Natural killer cell (primary cell): ENCODE results near the gene RAD51B. TPM values are rescaled to one million over a fixed set of nuclear protein-coding genes. Genes with fewer than 3 reads are reported as not detected.

Source experiments
- ATAC-seq, 3 donors: fragments of 150-1000 bp in 2 of 3; fragments of 200-7000 bp in 1 of 3; cut with Tn5 transposase; 1 replicate in 1 of 3; 2 replicates in 2 of 3; pipeline ENCODE4 v1.10.0; 2021; ENCODE audit warnings: mild to moderate bottlenecking in 2 of 3, moderate library complexity in 2 of 3
- DNase-seq, 2 donors: peaks; one replicate each; pipeline versions ENCODE4 v3.0.0 to v3.0.0-alpha.2; 2013 to 2021; ENCODE audit warnings: mixed read lengths in 1 of 2
- H3K27ac ChIP-seq: one replicate; pipeline ENCODE4 v1.5.1; 2013; ENCODE audit warnings: mild to moderate bottlenecking, low read length
- H3K27me3 ChIP-seq: one replicate; pipeline ENCODE4 v1.6.1; 2013; ENCODE audit warnings: low read length; ENCODE audit not compliant: control insufficient read depth, insufficient read depth
- H3K36me3 ChIP-seq: one replicate; pipeline ENCODE4 v1.6.1; 2013; ENCODE audit warnings: low read length; ENCODE audit not compliant: control insufficient read depth, insufficient read depth
- H3K4me1 ChIP-seq: one replicate; pipeline ENCODE4 v1.6.1; 2013; ENCODE audit warnings: low read length; ENCODE audit not compliant: control insufficient read depth, insufficient read depth
- H3K4me3 ChIP-seq: one replicate; pipeline ENCODE4 v1.5.1; 2013; ENCODE audit warnings: low read length
- H3K9me3 ChIP-seq: one replicate; pipeline ENCODE4 v1.6.1; 2013; ENCODE audit warnings: low read length; ENCODE audit not compliant: control insufficient read depth, insufficient read depth
- H3K27ac Mint-ChIP-seq, 2 donors: one replicate each; pipeline ENCODE4 v1.8.0; 2022; ENCODE audit warnings: mild to moderate bottlenecking in 2 of 2, mixed read lengths in 2 of 2, moderate library complexity in 1 of 2
- H3K27me3 Mint-ChIP-seq, 2 donors: one replicate each; pipeline ENCODE4 v1.8.0; 2022; ENCODE audit warnings: low read depth in 2 of 2, mixed read lengths in 2 of 2
- H3K36me3 Mint-ChIP-seq: one replicate; pipeline ENCODE4 v1.8.0; 2022; ENCODE audit warnings: mixed read lengths
- H3K4me1 Mint-ChIP-seq, 2 donors: one replicate each; pipeline ENCODE4 v1.8.0; 2022; ENCODE audit warnings: mixed read lengths in 2 of 2
- H3K4me3 Mint-ChIP-seq: one replicate; pipeline ENCODE4 v1.8.0; 2022; ENCODE audit warnings: mild to moderate bottlenecking, moderate library complexity, mixed read lengths
- H3K9me3 Mint-ChIP-seq, 2 donors: one replicate each; pipeline ENCODE4 v1.8.0; 2022; ENCODE audit warnings: mixed read lengths in 2 of 2
- WGBS: methylation state at CpG from one replicate; pipeline ENCODE4 v1.1.7; 2013; ENCODE audit warnings: missing lambda C conversion rate; ENCODE audit not compliant: insufficient coverage; 5-methylcytosine and 5-hydroxymethylcytosine counted together
- intact Hi-C: fragments of 100-400 bp; cut with micrococcal nuclease; formaldehyde crosslinking; loops from one replicate; pipeline ENCODE4 v1.14.2; 2022
- total RNA-seq, 4 donors: library from RNA; stranded (reverse); fragments of 120-200 nt in 1 of 4; gene quantifications; one replicate each; pipeline versions ENCODE4 v1.2.3 to v1.2.4, GENCODE V29; 2013 to 2022
- TF ChIP-seq, protein P1 (sequence below): fragments of 200-600 bp; IDR thresholded peaks from one replicate; pipeline ENCODE4 v1.8.0; 2022; ENCODE audit warnings: antibody characterized with exemption

Gene RAD51B
- total RNA-seq, 3 donors from 2014 or later (not counting 1 experiment from before 2014, with no cell fraction given) = 28.1 to 37.6 (median 28.6) TPM

DNA sequence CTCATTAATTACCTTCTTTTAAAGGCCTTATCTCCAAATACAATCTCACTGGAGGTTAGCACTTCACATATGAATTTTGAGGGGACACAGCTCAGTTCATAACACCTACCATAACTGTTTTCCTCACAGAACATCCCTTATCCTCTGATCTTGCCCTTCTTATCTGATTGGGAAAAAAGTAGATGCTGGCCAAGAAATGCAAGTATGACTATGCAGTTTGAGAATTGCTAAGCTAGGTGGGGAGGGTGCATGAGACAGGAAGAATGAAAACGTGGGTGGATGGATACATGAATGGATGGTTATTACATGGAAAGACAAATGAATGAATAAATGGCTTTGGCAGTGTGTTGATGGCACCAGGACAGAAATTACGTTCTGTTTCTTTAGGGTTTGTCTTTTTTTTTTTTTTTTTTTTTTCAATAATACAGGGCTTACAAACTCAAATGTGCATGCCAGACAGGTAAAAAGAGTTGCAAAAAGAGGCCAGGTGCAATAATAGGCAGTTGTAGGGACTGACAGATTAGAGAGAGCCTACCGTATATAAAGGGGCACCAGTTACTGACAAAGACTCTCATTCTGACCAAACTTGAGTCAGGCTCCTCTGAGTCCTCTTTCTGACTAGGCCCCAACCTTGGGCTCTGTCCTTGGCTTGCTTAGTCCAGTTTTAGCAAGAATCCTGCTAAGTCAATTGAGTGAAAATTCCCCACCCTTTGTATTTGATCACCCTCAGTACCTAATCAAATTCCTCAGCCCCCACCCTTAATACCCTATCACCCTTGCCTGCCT, 668.4 kb downstream of the RAD51B start:
- Histone ChIP-seq H3K9me3 (no peaks in the 10 kb centered on the region), H3K36me3 (no peaks in the 10 kb centered on the region), H3K27me3 (no peaks in the 10 kb centered on the region), H3K4me3 (no peak overlapping the region), H3K4me1 (peaks cover 18% of the 10 kb centered on the region), H3K27ac (no peak overlapping the region)
- H3K4me3 Mint-ChIP-seq = no peak overlapping the region
- intact Hi-C loops = loop anchor here (10.0 kb wide), 1 partner anchor 203 kb away; no protein-coding TSS in a partner anchor
- no peaks in the 10 kb centered on the region for H3K36me3 Mint-ChIP-seq
- DNase-seq (no peak), ATAC-seq (no peak)
- H3K9me3 Mint-ChIP-seq = no peaks in the 10 kb centered on the region
- H3K27me3 Mint-ChIP-seq = peaks cover 0 to 3% of the 10 kb centered on the region in 2 donors
- TF ChIP-seq, protein P1, sequence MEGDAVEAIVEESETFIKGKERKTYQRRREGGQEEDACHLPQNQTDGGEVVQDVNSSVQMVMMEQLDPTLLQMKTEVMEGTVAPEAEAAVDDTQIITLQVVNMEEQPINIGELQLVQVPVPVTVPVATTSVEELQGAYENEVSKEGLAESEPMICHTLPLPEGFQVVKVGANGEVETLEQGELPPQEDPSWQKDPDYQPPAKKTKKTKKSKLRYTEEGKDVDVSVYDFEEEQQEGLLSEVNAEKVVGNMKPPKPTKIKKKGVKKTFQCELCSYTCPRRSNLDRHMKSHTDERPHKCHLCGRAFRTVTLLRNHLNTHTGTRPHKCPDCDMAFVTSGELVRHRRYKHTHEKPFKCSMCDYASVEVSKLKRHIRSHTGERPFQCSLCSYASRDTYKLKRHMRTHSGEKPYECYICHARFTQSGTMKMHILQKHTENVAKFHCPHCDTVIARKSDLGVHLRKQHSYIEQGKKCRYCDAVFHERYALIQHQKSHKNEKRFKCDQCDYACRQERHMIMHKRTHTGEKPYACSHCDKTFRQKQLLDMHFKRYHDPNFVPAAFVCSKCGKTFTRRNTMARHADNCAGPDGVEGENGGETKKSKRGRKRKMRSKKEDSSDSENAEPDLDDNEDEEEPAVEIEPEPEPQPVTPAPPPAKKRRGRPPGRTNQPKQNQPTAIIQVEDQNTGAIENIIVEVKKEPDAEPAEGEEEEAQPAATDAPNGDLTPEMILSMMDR = no peak
- peaks cover 26 to 38% of the 10 kb centered on the region in 2 donors for H3K4me1 Mint-ChIP-seq
- no peak overlapping the region for H3K27ac Mint-ChIP-seq
- WGBS = 78% methylated on average over 2 of the region's 3 CpGs

DNA sequence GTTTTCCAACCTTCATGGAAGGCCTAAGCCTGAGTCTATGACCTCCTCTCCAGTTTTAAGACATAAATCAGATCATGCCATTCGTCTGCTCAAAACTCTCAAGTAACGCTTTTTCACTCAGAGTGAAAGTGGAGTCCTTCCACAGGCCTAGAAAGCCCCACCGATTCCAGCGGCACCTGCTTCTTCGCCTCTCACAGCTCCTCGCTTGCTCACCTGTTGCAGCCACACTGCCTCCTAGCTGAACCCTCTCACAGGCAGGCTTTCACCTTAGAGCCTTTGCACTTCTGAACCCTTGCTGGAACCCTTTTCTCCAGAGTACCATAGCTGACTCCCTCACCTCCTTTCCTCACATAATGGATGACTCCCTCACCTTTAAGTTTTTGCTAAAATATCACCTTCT, 672.2 kb downstream of the RAD51B start:
- H3K36me3 ChIP-seq = no peaks in the 10 kb centered on the region
- Mint-ChIP-seq H3K27me3 (peaks cover 0 to 7% of the 10 kb centered on the region in 2 donors), H3K9me3 (no peaks in the 10 kb centered on the region), H3K36me3 (no peaks in the 10 kb centered on the region), H3K4me1 (peaks cover 0 to 19% of the 10 kb centered on the region in 2 donors), H3K27ac (no peak overlapping the region), H3K4me3 (no peak overlapping the region)
- H3K4me3 ChIP-seq = no peak overlapping the region
- TF ChIP-seq, protein P1 = no peak
- 90% methylated on average over 6 of the region's 6 CpGs for WGBS
- peaks cover 9% of the 10 kb centered on the region for H3K4me1 ChIP-seq
- no peaks in the 10 kb centered on the region for H3K9me3 ChIP-seq
- H3K27me3 ChIP-seq = no peaks in the 10 kb centered on the region
- ATAC-seq (no peak), DNase-seq (no peak)
- intact Hi-C loops = no loop called here
- H3K27ac ChIP-seq = no peak overlapping the region

DNA sequence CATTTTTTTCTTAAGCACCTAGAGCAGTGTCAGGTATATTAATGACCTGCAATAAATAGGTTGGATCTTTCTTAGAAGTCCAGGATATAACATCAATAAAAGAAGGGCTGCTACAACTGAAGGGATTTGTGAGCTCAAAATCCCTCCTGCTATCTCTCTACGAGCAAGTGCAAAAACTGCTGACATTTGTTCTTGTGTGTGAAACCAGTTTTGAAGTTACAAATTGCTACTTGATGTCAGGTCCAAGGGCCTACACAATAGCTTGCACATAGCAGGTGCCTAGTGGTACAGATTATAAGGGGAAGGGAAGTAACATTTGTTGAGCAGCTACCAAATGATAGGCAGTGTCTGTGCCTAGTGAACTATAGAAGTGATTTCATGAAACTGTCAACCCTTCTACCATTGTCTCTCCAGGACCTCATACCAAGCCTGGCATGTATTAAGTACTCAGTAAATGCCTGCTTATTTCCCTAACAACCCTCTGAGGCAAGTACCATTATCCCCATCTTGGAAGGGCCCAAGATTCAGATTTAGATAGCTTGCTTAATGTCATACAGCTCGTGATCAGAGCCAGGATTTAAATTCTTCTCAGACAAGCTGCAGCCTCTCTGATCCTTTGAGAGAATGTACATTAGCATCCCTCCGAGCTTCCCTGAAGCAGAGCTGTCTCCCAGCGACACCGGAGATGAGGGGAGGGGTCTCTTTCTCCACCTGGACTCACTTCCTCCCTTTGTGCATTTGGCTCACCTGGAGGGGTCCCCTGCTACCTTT, 673.0 kb downstream of the RAD51B start:
- intact Hi-C loops = no loop called here
- ATAC-seq = no peak
- H3K9me3 Mint-ChIP-seq = no peaks in the 10 kb centered on the region

More for the DNA sequence above, 673.0 kb downstream of the RAD51B start:
- peaks cover 0 to 7% of the 10 kb centered on the region in 2 donors for H3K27me3 Mint-ChIP-seq
- no peaks in the 10 kb centered on the region for H3K36me3 Mint-ChIP-seq
- H3K4me3 Mint-ChIP-seq = no peak overlapping the region
- WGBS = 98% methylated on average over 5 of the region's 5 CpGs
- Histone ChIP-seq H3K4me3 (no peak overlapping the region), H3K27me3 (no peaks in the 10 kb centered on the region), H3K36me3 (no peaks in the 10 kb centered on the region), H3K4me1 (peaks cover 9% of the 10 kb centered on the region), H3K9me3 (no peaks in the 10 kb centered on the region), H3K27ac (no peak overlapping the region)
- TF ChIP-seq, protein P1 = no peak
- H3K27ac Mint-ChIP-seq = no peak overlapping the region
- H3K4me1 Mint-ChIP-seq = peaks cover 0 to 14% of the 10 kb centered on the region in 2 donors
- no peak for DNase-seq
